HG03442 (cell line): ENCODE results near the gene ALKAL2.
"Not testable (repeated sequence)": the region's sequence is repeated elsewhere in the genome, so short reads cannot be mapped to it uniquely, and the experiment has no call there.

Experiments used
- ATAC-seq: cut with Tn5 transposase; IDR thresholded peaks from one replicate; pipeline ENCODE4 v1.9.1; 2021; ENCODE audit warnings: mild to moderate bottlenecking, moderate library complexity; ENCODE audit not compliant: unreplicated experiment

The ALKAL2 gene, protein sequence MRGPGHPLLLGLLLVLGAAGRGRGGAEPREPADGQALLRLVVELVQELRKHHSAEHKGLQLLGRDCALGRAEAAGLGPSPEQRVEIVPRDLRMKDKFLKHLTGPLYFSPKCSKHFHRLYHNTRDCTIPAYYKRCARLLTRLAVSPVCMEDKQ

DNA sequence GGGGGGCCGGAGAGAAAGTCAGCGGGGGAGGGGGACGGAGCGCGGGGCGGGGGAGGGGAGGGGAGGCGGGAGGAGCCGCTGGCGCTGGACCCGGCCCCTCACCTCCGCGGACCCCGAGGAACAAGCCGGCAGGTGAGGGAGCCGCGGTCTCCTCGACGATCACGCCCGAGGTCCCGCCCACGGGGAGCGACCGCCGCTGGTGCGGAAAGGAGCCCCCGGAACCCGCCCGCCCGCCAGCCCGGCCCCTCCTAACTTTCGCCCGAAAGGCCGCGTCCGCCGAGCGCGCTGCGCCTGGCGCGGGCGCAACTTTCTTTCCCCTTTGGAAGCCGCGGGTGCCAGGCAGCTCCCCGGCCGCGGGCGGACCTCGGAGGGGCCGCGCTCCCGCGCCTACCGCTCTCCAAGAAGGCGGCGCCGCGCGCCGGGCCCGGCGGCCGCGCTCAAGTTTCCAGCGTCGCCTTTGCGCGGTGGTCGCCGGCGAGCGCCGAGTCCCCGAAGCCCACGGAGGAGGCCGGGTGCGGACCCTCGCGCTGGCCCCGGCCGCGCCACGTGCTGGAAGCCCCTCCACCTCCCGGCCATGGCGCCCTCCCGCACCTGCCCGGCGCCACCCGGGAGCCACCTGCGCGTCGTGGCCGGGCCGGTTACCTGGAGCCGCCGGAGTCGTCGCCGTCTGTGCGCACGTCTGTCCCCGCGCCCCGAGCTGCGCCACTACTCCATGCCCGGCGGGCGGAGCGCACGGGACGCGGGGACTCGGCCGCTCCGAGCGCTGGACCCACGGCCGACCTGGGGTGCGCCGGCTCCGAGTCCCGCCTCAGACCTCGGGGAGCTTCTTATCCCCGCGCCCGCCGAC lies at the start of gene ALKAL2:
Gene ALKAL2, minus strand, starts transcription at position 181 of the 847 bp plus-strand sequence. CDS start 256 bp downstream, outside the sequence.
- no peak for ATAC-seq

DNA sequence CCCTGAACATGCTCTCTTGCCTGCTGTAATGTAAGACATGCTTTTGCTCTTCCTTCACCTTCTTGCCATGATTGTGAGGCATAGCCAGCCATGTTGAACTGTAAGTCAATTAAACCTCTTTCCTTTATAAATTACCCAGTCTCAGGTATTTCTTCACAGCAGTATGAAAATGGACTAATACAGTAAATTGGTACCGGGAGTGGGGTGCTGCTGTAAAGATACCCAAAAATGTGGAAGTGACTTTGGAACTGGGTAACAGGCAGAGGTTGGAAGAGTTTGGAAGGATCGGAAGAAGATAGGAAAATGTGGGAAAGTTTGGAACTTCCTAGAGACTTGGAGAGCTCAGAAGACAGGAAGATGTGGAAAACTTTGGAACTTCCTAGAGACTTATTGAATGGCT lies 49.1 kb upstream of the ALKAL2 start:
- ATAC-seq: not testable (repeated sequence)

DNA sequence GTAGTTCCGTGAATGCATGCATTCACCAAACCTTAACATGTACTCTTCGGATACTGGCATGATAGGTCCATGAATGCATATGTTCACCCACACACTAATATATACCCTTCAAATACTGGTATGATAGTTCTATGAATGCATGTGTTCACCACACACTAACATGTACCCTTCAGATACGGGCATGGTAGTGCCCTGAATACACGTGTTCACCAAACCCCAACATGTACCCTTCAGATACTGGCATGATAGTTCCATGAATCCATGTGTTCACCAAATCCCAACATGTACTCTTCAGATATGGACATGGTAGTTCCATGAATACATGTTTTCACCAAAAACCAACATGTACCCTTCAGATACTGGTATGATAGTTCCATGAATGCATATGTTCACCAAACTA lies 48.5 kb upstream of the ALKAL2 start:
- no peak for ATAC-seq

DNA sequence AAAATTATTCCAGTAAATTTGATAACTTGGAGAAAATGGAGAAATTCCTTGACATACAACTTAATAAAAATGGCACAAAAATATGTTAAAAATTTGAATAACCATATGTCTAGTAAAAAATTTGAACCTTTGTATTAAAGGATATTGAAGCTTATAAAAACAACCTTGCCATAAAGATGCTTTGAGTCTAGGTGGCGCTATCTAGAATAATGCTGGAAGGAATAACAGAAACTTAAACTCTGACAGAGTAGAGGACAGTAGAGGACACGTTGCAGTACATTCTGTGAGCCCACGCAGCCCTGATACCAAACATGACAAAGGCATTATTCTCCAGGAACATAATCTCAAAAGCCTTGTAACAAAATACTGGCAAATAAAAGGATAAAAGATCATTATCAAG lies 44.7 kb upstream of the ALKAL2 start:
- no peak for ATAC-seq

DNA sequence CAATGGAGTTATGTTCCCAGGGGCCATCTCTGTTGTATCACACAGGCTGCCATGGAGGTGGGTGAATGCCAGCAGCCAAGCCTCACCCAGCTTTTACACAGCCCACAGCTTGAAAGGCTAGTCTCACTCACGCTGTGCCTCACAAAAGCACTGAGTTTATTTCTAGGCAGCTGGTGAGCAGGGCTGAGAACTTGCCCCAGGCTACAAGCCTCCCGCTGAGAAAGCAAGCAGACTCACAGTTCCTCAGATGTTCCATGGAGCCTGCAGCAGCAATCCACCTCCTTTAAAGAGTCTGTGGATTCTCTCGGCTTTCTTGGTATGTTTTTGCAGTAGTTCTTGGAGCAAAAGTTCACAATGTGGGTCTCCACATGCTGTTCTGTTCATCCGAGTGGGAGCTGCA lies 40.9 kb upstream of the ALKAL2 start:
- no peak for ATAC-seq

DNA sequence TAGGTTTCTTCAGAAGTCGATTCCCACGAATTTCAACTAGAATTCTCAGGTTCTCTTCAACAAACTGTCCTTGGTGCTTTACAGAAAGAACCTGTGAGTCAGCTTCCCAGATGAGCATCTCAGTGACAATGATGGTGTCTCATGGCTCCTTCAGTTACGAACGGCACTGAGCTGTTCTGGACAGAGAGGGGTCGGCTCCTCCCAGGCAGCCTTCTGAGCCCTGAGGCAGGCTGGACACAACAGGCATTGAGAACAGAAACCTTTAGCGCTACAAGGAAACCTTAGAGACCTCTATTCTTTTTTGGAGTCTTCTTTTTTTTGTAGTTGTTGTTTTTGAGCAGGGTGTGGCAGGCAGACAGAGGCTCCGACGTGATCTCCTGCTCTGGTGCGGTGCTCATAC lies 35.1 kb upstream of the ALKAL2 start:
- no peak for ATAC-seq

DNA sequence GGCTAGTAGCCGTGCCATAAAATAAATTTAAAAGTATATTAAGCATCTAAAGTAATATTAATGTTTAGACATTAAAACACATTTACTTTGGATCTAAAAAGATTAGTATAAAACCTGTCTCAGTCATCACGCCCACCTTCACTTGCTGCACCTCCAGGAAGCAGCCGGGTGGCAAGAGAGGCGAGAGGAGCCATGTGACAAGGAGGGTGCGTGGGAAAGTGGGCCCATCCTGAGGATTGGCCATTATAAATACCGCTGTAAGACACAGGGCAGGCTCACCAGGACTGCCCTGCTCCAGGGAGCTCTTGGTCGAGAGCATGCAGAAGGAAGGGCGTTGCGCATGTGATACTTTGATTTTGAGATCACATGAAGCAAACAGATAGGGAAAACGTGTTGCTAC lies 34.4 kb upstream of the ALKAL2 start:
- no peak for ATAC-seq

DNA sequence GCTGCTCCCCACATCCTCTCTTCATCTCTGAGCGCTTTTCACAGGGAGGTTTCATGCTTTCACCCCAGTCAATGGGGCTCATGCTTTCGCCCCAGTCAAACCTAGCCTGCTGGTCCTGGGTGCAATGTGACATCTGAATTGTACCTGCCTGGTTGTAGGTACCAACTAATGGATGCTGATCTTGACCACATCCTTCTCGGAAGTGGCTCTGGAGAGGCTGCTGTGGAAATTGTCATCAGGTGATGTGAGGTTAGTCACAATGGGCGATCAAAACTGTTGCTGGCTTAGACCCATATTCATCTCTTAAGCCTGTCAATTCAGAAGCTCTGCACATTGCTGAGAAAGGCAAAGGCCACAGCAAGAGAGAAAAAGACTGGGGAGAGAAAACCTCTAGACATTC lies 32.7 kb upstream of the ALKAL2 start:
- ATAC-seq: no peak

DNA sequence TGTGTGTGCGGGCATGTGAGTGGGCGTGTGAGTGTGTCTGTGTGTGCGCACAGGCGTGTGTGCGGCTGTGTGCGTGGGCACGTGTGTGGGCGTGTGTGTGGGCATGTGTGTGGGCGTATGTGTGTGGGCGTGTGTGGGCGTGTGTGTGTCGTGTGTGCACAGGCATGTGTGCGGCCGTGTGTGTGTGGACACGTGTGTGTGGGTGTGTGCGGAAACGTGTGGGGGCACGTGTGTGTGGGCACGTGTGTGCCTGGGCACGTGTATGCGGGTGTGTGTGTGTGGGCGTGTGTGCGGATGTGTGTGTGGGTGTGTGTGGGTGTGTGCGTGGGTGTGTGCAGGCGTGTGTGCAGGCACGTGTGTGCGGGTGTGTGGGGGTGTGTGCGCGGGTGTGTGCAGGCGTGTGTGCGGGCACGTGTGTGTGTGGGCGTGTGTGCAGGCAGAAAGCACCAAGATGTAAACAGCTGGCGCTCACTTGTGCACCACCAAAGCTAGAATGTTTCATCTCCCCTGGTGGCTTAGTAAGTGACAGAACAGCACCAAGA lies 31.2 kb upstream of the ALKAL2 start:
- ATAC-seq: no peak

DNA sequence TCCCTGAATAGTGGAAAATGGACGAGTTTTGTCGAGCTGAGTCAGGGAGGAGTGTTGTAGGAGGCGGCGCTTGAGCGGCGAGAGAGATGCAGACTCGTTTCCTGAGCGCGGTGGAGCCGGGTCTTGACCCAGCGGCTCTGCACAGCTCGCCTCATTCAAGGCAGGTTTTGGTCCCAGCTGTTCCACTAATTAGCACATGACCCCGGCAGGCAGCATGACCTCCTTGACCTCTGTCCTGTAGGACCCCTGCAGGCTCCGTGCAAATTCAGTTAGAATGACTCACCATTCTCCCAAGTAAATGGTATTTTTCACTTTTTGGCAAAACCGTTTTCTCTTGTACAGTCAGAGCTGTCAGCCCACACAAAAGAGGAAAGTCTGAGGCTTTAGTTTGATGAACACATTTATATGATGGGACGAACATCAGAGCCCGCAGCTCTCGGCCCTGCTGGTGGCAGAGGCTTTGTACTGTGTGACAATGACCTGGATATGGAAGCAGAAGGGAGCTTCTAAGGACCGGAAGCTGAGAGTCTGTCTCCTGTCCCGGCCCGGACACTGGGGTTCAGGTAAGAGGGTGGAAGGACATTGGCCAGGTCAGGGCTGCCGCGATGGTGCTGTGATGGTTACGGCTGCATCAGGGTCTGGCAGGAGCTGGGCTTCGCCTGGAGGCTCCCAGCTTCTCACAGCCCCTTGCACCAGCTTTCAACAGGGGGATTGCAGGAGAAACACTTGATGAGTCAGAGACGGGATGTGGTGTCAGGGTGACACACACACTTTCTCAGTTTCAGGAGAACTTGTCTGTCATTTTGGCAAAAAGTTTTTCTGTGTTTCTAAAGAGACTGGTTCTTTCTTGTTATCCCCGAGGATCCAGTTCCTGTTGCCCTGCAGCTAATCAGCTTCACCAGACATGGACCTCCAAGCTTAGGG lies 29.9 kb upstream of the ALKAL2 start:
- peak; percentile 63 for ATAC-seq

DNA sequence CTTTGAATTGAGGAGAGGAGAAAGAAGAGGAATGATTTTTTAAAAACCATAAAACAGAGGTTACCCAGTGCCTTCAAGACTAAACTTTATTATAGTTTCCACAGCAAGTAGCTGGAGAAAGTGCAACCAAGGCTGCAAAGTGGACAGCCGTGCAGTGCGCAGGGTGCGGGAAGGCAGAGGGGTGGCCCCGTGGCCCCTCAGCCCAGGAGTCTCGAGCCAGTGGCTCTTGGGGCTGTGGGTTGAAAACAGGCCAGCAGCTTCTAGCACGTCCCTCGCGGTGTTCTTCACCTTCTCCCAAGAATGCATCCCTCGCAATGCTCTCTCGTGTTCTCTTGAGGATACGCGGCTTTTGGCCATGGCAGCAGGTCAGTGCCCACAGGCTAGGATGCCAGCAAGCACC lies 28.5 kb upstream of the ALKAL2 start:
- no peak for ATAC-seq

DNA sequence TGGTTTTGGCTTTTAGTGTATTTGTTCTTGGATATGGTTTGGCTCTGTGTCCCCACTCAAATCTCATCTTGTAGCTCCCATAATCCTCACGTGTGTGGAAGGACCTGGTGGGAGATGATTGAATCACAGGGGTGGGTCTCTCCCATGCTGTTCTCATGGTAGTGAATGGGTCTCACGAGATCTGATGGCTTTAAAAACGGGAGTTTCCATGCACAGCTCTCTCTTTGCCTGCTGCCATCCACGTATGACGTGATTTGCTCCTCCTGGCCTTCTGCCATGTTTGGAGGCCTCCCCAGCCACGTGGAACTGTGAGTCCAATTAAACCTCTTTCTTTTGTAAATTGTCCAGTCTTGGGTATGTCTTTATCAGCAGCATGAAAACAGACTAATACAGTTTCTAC lies 28.0 kb upstream of the ALKAL2 start:
- ATAC-seq: not testable (repeated sequence)

DNA sequence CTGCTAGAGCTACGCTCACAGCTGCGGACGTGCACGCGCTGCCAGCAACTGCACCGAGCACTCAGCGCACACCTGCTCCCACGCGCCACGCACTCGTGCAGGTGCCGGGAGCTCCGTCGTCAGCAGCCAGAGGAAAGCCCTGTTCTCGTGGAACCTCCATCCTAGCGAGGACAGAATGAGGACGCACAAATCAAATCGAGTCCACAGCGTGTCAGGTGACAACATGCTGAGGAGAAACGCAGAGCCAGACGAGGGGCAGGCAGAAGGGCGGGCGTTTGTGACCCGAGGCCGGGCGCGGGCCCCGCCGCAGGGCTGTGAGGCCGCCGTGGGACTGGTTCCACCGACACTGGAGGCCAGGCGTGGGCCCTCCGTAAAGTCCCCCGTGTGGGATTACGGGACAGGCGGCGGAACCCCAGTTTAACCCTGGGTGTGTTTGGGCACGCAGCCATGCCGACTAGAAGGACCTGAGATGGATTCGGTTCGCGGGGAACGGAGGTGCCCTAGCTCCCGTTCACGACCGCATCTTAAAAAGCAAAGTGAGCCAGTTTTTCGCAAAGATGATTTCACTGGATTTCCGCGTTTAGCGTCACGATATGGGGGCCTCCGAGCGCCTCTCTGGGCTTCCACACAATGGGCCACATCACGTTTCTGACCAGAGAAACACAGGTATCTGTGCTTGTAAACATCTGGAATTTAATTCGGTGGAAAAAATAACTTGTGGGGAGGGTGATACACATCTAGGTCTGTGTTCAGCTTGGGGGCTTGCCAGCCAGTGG lies 26.9 kb upstream of the ALKAL2 start:
- ATAC-seq: no peak

DNA sequence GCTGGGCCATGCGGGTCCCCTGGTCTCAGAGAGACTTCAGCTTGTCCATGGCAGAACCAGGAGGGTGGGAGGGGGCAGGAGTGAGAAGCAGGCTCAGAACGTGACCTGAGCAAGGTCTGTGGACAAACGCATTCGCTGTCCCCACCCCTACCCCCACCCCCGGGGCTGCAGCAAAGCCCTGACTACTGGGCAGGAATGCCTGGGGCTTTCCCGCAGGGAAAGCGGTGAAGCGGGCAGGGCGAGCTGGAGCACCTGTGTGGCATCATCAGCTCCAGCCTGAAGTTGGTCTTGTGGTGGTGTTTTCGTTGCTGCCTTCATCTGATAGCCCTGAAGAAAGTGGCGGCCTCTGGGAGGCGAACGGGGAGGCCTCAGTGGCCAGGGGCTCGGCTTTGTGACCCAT lies 26.1 kb upstream of the ALKAL2 start:
- no peak for ATAC-seq

DNA sequence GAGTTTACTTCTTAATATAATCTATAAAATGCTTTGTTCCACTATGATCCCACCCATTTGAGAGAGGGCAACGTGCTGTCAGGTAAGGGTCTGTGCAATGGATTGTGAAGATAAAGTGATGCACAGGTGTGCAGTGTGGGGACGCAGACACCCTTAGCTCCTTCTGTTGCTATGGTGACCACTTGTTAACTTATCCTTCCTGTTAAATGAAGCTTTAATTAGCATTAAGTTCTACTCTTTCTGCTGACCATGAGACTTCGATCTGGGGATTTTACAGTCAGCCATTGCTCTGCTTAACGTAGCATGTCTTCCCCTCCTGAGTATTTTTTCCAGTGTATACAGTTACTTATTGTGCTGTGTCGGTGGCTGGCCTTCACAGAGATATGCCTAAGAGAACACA lies 23.1 kb upstream of the ALKAL2 start:
- no peak for ATAC-seq

DNA sequence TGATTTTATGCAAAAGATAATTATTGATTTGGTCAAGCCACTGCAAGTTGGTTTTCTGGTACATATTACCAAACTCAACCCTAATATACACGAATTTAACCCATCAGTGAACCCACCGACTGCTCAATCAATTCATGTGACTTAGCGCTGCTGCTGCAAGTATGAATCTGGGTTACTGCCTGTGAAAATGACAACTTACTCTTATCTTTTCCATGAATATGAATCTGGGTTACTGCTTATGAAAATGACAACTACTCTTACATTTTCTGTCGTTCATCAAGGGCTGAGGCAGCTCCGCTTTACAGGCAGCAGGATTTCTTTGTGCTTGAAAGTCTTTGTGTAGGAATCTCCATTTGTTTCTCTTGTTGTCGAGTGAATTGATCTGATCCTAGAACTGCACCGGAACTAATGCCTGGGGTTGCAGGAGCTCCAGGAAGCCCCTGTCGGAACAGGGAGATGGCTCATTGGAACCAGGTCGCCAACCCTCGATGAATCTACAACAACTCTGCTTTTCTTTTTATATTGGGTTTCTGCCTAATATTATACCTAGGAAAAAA lies 22.1 kb upstream of the ALKAL2 start:
- ATAC-seq: no peak

DNA sequence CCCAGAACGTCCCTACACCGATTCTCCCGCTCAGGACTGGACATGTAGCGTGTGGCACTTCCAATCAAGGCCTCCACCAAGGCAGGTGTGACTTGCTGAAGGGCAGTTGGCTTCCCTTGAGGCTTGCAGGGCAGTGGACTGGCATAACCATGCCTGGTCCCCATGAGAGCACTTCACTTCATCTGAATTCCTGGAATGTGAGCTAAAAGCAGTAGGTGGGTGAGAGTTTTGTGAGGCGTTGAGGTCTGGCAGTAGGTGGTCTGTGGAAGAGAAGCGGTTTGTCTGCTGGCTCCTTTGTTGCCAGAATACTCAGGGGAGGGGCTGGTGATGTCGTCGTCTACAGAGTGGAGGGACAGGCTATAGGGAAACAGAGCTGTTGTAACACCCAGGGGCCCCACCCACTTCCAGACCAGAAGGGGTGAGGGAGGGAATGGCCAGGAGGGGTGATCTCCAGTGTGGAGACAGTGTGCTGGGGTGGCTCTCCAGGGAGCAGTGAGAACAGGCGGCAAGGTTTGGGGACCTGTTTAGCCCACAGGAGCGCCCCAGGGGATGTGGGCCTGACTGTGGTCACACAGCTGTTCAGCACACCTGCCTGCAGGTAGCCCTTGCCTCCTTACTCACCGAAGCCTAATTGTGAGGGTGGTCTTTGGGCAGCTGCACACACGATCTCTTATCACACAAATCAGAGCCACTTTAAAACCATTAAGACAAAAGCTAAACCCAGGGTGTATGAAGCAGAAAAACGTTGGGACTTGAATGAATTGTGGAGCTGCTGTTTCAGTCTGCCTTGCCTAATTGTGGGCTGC lies 21.5 kb upstream of the ALKAL2 start:
- ATAC-seq: no peak

DNA sequence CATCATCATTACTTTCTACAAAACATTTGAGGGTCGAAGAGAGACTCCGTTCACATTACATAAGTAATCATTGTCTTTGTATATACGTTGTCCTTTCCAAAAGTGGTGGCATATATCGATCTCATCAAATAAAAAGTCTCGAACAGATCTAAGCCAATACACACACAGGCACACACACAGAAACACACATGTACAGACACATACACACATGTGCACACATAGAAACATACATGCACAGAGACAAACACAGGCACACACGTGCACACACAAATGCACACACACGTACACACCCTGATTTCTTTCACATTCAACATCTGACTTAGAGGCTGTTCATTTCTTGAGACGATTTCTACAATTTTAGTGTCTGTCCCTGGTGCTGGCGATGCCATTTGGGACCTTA lies 17.5 kb upstream of the ALKAL2 start:
- ATAC-seq: no peak

DNA sequence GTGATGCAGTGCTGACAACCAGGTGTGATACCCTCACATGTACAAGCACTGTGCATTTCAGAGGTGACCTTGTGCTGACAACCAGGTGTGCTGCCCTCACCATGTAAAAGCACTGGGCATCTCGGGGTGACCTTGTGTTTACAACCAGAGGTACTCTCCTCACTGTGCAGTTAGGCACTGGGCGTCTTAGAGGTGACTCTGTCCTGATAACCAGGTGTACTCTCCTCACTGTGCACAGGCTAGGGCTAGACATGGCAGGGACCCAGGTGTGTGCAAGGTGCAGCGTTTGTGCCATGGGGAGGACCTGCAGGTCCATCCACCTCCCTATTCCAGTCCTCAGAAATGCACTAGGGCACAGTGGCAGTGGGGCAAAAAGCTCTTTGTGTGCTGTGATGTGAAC lies 8.5 kb upstream of the ALKAL2 start:
- ATAC-seq: no peak
